EL (cell line): ENCODE measurements around the gene IFNAR2.
"Not testable (repeated sequence)": the region's sequence is repeated elsewhere in the genome, so short reads cannot be mapped to it uniquely, and the experiment has no call there.

Source experiments
- DNase-seq: peaks from one replicate; pipeline ENCODE4 v3.0.0-alpha.2; 2016

IFNAR2 gene

DNA sequence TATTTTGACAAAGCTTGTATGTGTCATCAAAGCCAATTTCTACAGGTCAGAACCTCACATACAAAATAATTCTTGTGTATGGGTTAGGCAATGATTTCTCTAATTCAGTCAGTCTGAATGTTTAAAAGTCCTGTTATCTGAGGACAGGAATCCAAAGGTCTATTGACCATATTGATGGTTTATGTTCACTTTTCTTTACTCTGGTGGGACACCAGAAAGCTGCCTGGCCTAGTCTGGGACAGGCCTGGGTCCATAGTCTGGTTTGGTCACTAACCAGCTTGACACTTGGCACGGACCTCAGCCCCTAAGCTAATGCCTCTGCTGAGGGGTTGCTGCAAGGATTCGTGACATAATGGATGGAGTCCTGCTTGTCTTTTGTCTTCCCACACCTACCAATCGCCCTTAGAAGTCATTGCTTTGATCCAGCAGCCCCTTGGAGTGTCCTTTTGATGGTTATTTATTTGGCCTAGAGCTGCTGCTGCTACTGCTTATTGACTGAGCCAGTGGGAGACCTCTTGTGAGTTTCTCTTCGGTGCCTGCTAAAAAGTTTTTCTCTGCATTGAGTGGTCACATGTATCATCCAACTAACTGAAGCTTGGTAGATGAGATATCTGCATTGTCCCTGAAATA is 15.7 kb downstream of the IFNAR2 start:
- DNase-seq = no peak

DNA sequence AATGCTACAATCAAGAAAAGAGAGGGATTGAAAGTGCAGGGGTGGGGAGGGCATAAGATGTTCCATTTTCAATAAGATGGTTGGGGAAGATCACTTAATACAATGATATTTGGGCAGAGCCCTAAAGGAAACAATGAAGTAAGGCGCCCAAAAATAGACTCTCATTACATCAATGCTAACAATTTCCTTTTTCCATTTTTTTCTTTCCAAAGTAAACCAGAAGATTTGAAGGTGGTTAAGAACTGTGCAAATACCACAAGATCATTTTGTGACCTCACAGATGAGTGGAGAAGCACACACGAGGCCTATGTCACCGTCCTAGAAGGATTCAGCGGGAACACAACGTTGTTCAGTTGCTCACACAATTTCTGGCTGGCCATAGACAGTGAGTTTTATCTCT is 16.8 kb downstream of the IFNAR2 start:
- no peak for DNase-seq

DNA sequence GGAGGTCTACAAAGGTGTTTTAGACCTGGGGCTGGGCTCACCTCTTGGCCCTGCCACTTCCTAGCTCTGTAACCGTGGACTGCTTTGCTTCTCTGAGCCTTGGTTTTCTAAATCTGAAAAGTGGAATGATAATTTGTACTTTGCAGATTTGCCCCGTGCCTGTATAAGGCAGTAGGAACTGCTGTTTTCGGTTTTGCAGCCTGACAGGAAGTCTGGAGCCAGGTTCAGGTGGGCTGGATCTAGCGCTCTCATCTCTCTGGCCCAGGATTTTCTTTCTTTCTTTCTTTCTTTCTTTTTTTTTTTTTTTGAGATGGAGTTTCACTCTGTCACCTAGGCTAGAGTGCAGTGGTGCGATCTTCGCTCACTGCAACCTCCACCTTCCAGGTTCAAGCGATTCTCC is 17.2 kb downstream of the IFNAR2 start:
- DNase-seq = no peak

DNA sequence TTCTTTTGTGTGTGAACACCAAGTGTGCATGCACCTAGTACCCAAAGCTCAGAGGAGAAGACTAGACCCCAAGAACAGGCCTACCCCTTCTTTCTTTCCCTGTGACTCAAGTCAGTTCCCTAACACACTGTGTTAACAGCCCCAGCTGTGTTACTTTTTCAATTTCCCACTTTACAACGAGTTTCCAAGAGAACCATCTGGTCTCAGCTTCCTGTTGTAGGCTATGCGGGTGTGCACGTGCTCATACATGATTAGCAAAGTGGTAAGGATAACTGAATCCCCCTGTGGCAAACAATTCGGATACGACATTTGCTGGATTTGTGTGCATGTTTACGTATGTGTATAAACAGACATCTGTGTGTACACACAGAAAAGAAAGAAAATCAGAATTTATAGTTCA is 17.9 kb downstream of the IFNAR2 start:
- no peak for DNase-seq

DNA sequence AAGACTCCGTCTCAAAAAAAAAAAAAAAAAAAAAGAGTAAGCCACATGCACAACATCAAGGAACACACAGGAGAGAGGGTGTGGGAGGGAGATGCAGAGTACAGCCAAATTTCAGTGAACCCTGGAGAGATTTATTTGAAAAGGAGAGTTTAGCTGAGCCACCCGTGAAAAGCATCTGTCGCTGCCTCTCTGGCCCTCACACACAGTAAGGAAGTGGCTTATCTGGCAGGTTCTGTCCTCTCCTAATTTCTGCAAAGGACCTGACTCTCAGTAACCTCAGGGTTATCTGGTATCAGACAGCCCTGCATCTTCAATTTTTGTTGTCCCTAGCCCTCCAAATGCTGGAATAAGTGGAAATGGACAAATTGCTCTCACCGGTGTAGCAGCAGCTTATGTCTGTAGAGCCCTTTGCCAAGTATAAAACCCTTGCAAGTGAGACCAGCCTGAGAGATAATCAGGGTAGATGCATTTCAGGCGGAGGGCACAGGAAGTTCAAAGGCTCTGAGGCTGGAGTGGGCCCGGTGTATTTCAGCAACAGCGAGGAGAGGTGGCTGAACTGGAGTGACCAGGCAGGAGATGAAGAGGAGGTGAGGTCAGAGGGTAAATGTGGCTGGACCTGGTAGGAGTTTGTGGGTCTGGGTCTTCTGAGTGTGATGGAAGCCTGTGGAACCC is 19.7 kb downstream of the IFNAR2 start:
- DNase-seq = no peak

DNA sequence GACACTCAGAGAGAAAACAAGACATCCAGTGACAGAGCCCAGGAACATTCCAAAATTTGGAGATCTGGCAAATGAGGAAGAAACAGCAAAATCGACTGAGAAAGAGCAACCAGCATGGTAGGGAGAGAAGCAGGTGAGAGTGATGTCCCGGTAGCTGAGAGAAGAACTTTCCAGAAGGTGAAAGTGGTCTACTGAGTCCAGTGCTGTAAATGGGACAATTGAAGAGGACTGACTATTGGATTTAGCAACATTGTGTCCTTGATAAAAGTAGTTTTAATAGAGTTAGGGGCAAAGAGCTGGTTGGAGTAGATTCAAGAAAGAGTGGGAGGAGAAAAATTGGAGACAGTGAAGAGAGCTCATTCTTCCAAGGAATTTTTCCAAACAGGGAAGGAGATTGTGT is 21.4 kb downstream of the IFNAR2 start:
- DNase-seq = no peak

DNA sequence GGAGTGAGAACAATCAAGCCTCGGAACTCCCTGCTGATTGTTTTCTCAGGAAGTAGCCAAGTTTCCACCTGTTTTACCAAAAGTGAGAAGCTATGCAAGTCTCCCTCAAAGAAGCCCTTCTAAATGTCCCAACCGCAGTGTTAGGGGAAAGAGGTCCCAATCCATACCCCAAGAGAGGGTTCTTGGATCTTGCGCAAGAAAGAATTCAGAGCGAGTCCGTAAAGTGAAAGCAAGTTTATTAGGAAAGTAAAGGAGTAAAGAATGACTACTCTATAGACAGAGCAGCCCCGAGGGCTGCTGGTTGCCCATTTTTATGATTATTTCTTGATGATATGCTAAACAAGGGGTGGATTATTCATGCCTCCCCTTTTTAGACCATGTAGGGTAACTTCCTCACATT is 23.6 kb downstream of the IFNAR2 start:
- not testable (repeated sequence) for DNase-seq

DNA sequence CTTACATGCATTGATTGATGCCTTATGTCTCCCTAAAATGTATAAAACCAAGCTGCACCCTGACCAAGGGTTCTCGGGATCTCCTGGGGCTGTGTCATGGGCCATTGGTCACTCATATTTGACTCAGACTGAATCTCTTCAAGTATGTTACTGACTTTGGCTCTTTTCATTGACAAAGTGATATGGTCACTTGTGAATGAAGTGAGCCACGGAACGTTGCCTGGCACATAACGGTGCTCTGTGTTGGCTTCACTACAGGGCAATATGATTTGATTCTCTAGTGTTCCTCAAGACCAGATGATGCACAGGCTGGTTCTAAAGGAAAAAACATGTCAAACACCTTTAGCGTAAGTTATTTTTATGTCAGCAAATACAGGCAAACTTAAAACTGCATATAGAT is 25.0 kb downstream of the IFNAR2 start:
- no peak for DNase-seq

DNA sequence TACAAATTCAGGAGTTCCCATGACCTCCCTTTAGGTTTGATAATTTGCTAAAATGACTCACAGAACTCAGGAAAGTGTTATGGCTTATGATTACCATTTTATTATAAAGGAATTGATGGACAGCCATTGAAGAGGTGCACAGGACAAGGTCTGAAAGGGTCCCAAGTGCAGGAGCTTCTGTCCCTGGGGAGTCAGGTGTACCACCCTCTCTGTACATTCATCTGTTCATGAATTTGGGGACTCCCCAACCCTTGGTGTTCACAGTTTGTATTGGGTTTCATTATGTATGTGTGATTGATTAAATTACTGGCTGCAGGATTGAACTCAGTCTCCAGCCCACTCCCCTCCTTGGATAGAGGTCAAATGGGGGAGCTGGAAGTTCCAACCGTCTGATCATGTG is 25.7 kb downstream of the IFNAR2 start:
- no peak for DNase-seq

DNA sequence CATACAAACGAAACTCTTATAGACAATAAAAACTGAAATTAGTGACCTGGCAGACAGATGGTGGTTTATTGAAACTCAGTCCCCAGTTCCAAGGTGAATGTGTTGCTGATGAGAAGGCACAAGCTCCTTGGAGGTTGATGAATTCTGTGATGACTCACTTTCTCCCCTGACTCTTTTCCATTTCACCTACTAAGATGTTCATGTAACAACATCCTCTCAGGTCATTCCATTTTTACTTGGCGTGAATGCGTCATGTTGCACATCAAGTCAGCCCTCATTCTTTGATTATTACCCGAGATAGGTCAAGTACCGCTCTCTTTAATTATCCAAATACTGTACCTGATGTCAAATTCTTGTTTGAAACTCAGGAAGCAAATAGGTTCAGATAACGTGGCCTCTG is 26.3 kb downstream of the IFNAR2 start:
- no peak for DNase-seq

DNA sequence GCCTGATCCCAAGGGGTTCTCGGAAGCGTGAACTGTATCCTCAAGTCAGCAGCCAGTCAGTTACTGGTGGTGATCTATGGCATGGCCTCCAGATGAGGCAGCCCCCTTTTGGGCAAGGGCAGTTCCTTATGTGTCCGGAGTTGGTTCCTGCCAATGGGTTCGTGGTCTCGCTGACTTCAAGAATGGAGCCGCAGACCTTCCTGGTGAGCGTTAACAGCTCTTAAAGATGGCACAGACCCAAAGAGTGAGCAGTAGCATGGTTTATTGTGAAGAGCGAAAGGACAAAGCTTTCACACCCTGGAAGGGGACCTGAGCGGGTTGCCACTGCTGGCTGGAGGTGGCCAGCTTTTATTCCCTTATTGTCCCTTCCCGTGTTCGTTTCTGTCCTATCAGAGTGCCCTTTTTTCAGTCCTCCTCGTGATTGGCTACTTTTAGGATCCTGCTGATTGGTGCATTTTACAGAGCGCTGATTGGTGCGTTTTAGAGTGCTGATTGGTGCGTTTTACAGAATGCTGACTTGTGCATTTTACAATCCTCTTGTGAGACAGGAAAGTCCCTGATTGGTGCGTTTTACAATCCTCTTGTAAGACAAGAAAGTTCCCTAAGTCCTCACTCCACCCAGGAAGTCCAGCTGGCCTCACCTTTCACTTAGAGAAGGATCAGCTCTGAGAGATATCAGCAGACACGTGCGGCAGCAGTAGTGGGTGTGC is 27.5 kb downstream of the IFNAR2 start:
- DNase-seq = no peak

DNA sequence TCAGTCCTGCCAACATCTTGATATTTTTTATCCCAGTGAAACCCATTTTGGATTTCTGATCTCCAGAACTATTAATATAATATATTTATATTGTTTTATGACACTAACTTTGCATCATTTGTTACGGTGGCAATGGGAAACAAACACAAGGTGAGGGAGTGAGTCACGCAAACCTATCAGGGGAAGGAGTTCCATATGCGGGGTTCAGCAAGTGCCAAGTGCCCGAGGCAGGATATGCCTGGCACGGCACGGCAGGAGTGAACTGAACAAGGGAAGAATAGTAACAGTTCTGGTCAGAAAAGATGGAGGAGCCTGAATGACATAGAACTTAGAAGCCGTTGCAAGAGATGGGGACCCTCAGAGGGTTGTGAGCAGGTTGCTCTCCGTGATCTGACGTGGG is 28.7 kb downstream of the IFNAR2 start:
- DNase-seq = no peak

DNA sequence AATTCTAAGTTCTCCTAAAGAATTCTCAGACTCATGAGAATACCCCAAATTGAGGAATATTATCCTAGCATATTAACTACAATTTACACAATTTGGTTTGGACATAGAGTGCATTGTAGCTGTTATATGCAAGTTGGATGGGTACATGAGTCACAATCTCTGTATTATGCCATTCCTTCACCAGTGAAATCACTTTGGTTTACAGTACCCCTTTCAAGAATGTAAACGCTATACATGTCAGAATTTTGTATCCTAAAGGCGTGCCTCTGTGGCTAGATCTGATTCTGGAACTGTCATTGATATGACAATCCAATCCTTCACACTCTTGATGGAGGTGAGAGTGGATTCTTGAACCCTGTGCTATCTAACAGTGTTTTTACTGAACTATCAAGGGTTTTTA is 29.7 kb downstream of the IFNAR2 start:
- DNase-seq = peak; percentile 41

DNA sequence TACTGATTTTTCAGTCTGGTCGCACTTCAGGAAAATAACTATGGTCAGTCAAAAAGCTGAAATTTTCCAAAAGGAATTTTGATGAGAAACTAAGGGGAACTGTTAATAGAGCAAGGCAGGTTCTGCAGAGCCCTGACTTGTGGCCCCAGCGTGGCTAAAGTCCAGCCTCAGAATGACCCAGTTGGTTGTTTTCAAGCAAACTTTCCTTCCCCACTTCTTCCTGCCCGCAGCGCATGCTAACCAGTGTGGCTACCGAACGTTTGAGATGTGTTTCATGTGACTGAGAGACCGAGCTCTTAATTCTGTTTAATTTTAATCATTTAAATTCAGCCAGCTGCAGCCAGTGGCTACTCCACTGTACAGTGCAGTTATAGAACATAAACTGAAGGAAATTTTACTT is 30.3 kb downstream of the IFNAR2 start:
- no peak for DNase-seq

DNA sequence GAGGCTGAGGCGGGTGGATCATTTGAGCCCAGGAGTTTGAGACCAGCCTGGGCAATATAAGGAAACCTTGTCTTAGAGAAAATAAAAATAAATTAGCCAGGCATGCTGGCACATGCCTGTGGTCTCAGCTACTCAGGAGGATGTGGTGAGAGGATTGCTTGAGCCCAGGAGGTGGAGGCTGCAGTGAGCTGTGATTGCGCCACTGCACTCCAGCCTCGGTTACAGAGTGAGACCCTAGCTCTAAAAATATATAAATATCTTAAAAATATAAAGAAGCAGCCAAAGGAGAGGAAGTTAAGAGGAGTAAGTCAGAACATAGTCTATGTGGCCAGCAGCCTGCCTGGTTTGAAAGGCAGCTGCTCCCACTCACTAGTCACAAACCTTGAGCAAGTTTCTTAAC is 31.9 kb downstream of the IFNAR2 start:
- DNase-seq = peak; percentile 68

DNA sequence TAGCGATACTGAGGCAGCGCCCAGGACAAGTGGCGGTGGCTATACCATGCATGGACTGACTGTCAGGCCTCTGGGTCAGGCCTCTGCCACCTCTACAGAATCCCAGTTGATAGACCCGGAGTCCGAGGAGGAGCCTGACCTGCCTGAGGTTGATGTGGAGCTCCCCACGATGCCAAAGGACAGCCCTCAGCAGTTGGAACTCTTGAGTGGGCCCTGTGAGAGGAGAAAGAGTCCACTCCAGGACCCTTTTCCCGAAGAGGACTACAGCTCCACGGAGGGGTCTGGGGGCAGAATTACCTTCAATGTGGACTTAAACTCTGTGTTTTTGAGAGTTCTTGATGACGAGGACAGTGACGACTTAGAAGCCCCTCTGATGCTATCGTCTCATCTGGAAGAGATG is 33.2 kb downstream of the IFNAR2 start:
- DNase-seq = no peak

DNA sequence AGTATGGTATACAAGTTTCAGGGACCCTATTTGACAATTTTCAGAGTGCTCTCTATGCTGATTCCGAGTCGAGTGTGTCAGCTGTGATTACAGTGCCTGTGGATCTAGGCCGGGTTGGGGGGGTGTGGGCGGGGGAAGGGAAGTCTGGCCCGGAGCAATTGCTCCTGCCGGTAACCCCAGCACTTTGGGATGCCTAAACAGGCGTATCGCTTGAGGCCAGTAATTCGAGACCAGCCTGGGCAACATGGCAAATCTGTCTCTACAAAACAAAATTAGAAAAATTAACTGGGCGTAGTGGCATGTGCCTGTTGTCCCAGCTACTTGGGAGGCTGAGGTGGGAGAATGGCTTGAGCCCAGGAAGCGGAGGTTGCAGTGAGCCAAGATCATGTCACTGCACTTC is 34.8 kb downstream of the IFNAR2 start:
- no peak for DNase-seq

DNA sequence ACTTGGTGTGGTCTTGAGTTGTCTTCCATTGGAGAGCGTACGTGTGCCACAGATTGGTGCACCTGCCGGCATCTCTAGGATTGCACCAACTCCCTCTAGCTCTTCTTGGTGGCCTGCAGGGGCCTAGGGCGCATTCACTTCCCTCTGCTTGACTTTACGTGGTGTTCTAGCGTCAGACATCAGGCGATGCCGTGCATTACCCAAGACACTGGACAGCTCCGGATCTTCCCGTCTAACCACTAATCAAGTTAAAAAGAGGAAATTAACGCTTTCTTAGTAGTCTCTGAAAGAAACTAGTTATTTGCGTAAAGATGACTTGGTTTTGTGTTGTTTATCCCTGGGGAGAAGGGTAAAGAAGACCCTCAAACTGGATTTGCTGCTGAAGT is 35.9 kb downstream of the IFNAR2 start:
- peak; percentile 18 for DNase-seq

DNA sequence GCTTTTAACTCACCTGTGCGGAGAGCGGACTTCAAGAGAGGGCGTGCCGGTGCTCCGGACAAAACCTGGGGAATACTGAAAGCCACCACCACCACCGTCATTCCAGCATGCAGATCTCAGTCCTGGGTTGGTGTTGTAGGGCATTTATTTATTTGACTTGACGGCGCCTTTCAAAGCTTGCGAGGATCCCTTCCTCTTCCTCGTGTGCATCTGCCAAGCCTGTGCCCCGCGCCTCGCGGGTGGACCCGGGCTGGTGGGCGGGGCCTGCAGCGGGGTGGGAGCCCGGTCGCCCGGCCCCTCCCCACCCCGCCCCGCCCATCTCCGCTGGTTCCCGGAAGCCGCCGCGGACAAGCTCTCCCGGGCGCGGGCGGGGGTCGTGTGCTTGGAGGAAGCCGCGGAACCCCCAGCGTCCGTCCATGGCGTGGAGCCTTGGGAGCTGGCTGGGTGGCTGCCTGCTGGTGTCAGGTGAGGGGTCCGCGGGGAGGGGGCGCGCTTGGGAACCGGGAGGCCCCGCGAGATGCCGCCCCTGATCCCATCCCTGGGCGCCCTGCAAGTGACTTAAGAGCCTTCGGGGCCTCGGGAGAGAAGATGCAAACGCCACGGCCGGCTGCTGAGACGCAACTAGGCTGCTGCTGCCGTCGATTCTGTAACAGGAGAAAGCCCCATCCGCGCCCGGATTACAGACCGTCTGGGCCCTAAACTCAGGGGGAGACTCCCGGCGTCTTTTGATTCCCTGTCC is 36.5 kb downstream of the IFNAR2 start, which contains the start of gene IL10RB:
Gene IL10RB, plus strand, starts transcription at position 318 of the 739 bp plus-strand sequence. Its CDS starts 99 bp downstream, at position 417.
- DNase-seq = peak; percentile 68

DNA sequence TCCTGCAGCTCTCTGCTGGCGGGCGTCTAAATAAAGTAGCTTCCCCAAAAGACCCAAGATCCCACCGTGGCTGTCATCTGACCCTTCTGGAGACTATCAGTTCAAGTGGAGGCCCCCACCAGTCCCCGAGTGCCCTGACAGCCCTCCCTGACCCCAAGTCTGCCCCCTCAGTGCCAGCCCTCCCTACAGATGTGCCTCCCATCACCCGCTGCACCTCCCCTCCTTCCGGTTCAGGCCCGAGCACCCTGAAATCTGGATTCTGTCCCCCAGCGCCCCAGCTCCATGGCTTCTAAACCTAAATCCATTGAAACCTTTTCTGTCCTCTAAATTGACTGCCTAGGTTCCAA is 37.0 kb downstream of the IFNAR2 start:
- DNase-seq = no peak

DNA sequence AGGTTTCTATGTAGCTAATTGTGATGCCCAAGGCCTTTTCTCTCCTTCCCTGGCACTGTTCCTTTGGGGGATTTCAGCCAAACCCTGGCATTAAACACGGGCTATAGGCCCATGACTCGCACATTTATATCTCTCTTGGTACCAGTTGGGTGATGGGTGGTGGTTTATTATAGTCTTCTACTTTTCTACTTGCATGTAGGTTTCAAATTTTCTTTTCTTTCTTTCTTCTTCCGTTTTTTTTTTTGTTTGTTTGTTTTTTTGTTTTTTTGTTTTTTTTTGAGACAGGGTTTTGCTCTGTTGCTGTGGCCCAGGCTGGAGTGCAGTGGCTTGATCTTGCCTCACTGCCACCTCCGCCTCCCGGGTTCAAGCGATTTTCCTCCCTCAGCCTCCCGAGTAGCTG is 37.5 kb downstream of the IFNAR2 start:
- DNase-seq = peak; percentile 15

DNA sequence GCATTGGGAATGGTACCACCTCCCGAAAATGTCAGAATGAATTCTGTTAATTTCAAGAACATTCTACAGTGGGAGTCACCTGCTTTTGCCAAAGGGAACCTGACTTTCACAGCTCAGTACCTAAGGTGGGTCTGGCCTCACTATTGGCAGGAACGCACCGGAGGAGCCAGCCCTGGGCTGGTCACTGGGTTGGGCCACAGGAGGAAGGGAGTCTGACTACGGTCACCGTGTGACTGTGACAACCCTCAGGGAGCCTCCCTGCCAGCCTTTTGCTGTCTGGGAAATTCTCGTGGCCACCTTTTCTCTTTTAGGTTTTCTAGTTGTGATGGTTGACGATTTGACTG is 38.6 kb downstream of the IFNAR2 start:
- no peak for DNase-seq

DNA sequence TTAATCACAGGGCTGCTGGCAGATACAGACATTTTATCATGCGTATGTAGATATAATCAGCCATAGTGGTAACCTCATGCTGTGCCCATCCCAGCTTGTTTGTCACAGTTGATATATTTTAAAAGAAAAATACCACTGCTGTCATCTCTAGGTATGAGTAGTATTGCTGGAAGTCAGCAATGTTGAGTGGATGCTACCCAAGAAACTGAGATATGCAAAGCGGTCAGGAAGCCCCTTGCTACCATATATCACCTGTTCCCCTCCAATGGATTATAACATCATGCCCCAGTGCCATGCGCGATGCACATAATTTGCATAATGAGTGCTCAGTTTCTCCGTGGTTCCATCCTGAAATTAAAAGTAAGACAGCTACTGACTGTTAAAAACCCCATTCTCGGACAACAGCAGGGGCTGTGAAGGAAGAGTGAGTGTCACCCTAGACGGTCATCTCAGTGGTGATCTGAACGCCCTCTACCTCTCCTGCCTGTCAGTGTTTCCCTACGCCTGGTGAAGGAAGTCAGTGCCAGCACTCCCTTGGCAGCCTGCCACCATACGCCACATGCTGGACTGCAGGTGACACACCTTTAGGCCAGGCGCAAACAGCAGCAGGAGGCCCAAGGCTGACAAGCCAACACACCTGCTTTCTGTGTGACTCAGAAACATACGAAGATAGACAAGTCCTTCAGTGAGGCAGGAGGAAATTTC is 39.2 kb downstream of the IFNAR2 start:
- no peak for DNase-seq
